Effector memory CD8-positive, alpha-beta T cell (primary cell): Measurements from ENCODE around the gene ITGA2B.
"Not testable (repeated sequence)": the region's sequence is repeated elsewhere in the genome, so short reads cannot be mapped to it uniquely, and the experiment has no call there.

Experiments
- ATAC-seq: fragments of 150-1000 bp; cut with Tn5 transposase; replicated peaks from 2 replicates; pipeline ENCODE4 v1.10.0; 2021; ENCODE audit warnings: mild to moderate bottlenecking, moderate library complexity
- DNase-seq, 3 experiments: peaks; one replicate each; pipeline ENCODE4 v3.0.0; 2021
- H3K27ac Mint-ChIP-seq, 2 donors: one replicate each; pipeline ENCODE4 v1.8.0; 2022; ENCODE audit warnings: mild to moderate bottlenecking in 2 of 2, mixed read lengths in 2 of 2, moderate library complexity in 2 of 2
- H3K27me3 Mint-ChIP-seq, 2 donors: one replicate each; pipeline ENCODE4 v1.8.0; 2022; ENCODE audit warnings: mixed read lengths in 2 of 2
- H3K36me3 Mint-ChIP-seq: one replicate; pipeline ENCODE4 v1.8.0; 2022; ENCODE audit warnings: mild to moderate bottlenecking, moderate library complexity, mixed read lengths; ENCODE audit not compliant: insufficient read depth
- H3K4me1 Mint-ChIP-seq, 2 donors: one replicate each; pipeline ENCODE4 v1.8.0; 2022; ENCODE audit warnings: low read depth in 2 of 2, mixed read lengths in 2 of 2
- H3K4me3 Mint-ChIP-seq, 2 donors: one replicate each; pipeline ENCODE4 v1.8.0; 2022; ENCODE audit warnings: mild to moderate bottlenecking in 2 of 2, mixed read lengths in 2 of 2, moderate library complexity in 2 of 2
- H3K9me3 Mint-ChIP-seq, 2 donors: one replicate each; pipeline ENCODE4 v1.8.0; 2022; ENCODE audit warnings: mixed read lengths in 2 of 2

ITGA2B gene

DNA sequence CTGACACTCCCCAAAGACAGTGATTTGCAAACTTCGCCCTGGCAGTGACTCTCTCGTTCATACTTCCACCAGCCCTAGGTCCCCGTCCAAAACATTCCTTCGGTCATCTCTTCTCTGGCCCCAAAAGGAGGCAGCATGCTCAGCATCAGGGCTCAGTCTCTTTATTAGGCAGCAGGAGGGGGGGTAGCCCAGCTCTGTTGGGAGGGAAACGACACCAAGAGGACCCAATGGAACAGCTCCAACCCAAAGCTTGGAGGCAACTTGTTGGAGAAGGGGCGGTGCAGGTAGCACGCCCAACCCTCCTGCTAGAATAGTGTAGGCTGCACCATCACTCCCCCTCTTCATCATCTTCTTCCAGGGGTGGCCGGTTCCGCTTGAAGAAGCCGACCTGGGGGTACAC lies 17.4 kb downstream of the ITGA2B start:
- H3K27me3 Mint-ChIP-seq, result peaks cover 20 to 90% of the 10 kb centered on the region in 2 donors
- no peak for ATAC-seq
- no peak overlapping the region for H3K4me3 Mint-ChIP-seq
- peaks cover 0 to 5% of the 10 kb centered on the region in 2 donors for H3K4me1 Mint-ChIP-seq
- peaks cover 3% of the 10 kb centered on the region for H3K36me3 Mint-ChIP-seq
- H3K27ac Mint-ChIP-seq, result no peak overlapping the region
- no peak for DNase-seq
- no peaks in the 10 kb centered on the region for H3K9me3 Mint-ChIP-seq

GRCh38 chr17:44369414-44370023 lies 19.9 kb downstream of the ITGA2B start:
- not testable (repeated sequence) for H3K4me1 Mint-ChIP-seq, H3K27ac Mint-ChIP-seq, DNase-seq, H3K36me3 Mint-ChIP-seq, H3K9me3 Mint-ChIP-seq, ATAC-seq
- H3K27me3 Mint-ChIP-seq, result peaks cover 43 to 86% of the 10 kb centered on the region in 2 donors
- peak overlapping the region in 1 of 2 donors; percentile 66 for H3K4me3 Mint-ChIP-seq

DNA sequence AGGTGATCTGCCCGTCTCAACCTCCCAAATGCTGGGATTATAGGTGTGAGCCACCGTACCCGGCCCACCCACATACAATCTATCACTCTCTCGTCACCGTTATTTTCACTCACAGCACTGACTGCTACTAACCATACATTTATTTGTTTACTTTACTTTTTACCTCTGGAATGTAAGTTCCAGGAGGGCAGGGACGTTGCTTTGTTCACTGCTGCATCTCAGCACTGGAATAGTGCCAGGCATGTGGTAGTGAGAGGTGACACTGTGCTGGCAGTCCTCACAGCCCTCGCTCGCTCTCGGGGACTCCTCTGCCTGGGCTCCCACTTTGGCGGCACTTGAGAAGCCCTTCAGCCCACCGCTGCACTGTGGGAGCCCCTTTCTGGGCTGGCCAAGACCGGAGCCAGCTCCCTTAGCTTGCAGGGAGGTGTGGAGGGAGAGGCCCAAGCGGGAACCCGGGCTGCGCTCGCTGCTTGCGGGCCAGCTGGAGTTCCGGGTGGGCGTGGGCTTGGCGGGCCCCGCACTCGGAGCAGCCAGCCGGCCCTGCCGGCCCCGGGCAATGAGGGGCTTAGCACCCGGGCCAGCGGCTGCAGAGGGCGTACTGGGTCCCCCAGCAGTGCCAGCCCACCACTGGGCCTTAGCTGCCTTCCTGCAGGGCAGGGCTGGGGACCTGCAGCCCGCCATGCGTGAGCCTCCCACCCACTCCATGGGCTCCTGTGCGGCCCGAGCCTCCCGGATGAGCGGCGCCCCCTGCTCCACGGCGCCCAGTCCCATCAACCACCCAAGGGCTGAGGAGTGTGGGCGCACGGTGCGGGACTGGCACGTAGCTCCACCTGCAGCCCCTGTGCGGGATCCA lies 20.8 kb downstream of the ITGA2B start:
- H3K4me3 Mint-ChIP-seq, H3K36me3 Mint-ChIP-seq, H3K4me1 Mint-ChIP-seq, H3K27ac Mint-ChIP-seq, DNase-seq, ATAC-seq, H3K9me3 Mint-ChIP-seq: not testable (repeated sequence)
- peaks cover 43 to 77% of the 10 kb centered on the region in 2 donors for H3K27me3 Mint-ChIP-seq

GRCh38 chr17:44367231-44367979 lies 22.0 kb downstream of the ITGA2B start:
- Mint-ChIP-seq H3K4me1 (peaks cover 0 to 6% of the 10 kb centered on the region in 2 donors), H3K4me3 (no peak overlapping the region), H3K36me3 (peaks cover 3% of the 10 kb centered on the region), H3K9me3 (no peaks in the 10 kb centered on the region), H3K27me3 (peaks cover 41 to 67% of the 10 kb centered on the region in 2 donors), H3K27ac (no peak overlapping the region)
- DNase-seq (no peak), ATAC-seq (no peak)

DNA sequence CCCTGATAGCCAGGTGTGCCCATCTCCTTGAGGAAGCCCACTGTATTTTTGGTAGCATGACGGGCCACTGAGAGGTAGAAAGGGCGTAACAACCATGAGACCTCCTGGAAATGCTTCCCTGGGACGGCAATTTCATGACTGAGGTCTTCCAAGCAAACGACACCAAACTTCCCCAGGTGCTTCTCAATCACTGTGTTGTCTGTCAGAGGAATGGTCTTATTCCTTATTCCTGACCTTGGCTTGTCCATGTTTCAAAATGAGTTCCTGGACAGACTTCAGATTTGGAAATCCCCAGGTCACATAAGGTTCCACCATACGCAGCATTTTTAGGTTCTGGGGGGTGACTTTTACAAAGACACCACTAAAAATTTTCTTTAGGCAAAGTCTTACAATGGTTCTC lies 24.4 kb downstream of the ITGA2B start:
- H3K36me3 Mint-ChIP-seq, H3K4me1 Mint-ChIP-seq: not testable (repeated sequence)

DNA sequence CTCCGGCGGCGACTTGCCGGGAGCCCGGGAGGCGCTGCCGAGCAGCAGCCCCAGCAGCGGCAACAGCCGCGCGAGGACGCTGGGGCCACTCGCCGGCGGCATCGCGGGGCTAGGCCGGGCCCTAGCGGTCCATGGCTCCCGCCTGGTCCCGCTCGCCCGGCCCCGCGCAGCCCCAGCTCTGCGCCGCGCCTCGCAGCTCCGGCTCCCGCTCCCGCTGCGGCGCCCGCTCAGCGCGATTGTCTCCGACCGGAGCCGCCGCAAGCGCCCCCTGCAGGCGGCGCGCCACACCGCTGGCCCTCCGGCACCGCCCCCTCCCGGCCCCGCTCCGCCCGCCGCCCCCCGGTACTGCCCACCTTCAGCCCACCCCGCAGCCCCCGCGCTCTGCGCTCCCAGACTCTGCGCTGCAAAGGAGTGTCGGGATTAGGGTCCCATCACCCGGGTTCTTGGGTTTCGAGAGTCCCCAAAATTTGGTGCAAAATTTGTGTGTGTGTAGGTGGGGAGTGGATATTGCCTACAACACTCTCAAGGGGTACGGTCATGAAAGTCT lies 25.8 kb downstream of the ITGA2B start, which contains the start of gene FAM171A2:
Gene FAM171A2, minus strand, starts transcription at position 241 of the 547 bp plus-strand sequence. Its CDS starts 139 bp downstream, at position 102.
- DNase-seq, result peak; percentile 58 to 71 (median 60)
- Mint-ChIP-seq H3K36me3 (no peaks in the 10 kb centered on the region), H3K4me1 (peaks cover 0 to 3% of the 10 kb centered on the region in 2 donors), H3K9me3 (no peaks in the 10 kb centered on the region), H3K4me3 (peak within 1 kb of the TSS; percentile 70 to 78), H3K27ac (peak within 1 kb of the TSS in 1 of 2 donors; percentile 49), H3K27me3 (peaks cover 37 to 51% of the 10 kb centered on the region in 2 donors)
- ATAC-seq, result peak; percentile 91

More for the DNA sequence above, 24.4 kb downstream of the ITGA2B start:
- not testable (repeated sequence) for ATAC-seq, H3K27ac Mint-ChIP-seq, DNase-seq, H3K9me3 Mint-ChIP-seq
- H3K27me3 Mint-ChIP-seq, result peaks cover 37 to 57% of the 10 kb centered on the region in 2 donors
- H3K4me3 Mint-ChIP-seq, result peak overlapping the region; percentile 70 to 78

- no peak for DNase-seq
- ATAC-seq, result peak; percentile 42
- no peaks in the 10 kb centered on the region for H3K36me3 Mint-ChIP-seq
- peak overlapping the region in 1 of 2 donors; percentile 49 for H3K27ac Mint-ChIP-seq
- peak overlapping the region; percentile 63 to 75 for H3K4me3 Mint-ChIP-seq
- H3K4me1 Mint-ChIP-seq, result peaks cover 0 to 3% of the 10 kb centered on the region in 2 donors
- no peaks in the 10 kb centered on the region for H3K9me3 Mint-ChIP-seq
- H3K27me3 Mint-ChIP-seq, result peaks cover 37 to 45% of the 10 kb centered on the region in 2 donors
Observed at GRCh38 chr17:44362949-44363612, 26.4 kb downstream of the ITGA2B start.

DNA sequence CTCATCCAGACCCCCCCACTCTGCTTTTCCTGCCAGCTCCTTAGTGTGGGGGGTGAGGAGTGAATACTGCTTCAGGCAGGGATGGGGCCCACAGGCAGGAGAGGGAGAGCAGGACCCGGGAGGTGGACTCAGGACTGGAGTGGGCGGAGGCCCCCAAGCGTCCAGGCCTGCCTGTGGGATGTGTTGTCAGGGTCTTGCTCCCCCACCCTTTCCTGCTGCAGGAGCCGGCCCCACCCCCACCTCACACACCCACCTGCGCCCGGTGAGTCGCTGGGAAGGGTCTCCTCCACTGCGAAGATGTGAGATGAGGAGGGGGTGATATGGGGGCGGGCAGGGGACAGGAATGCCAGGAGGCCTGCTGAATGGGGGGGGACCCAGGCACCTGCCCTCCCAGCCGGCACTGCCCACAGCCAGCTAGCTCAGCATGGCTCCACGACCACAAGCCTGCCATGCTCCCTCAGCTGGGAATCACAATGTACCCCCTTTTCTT lies 26.9 kb downstream of the ITGA2B start:
- H3K27me3 Mint-ChIP-seq, result peaks cover 32 to 40% of the 10 kb centered on the region in 2 donors
- no peaks in the 10 kb centered on the region for H3K36me3 Mint-ChIP-seq
- no peak overlapping the region for H3K27ac Mint-ChIP-seq
- no peaks in the 10 kb centered on the region for H3K9me3 Mint-ChIP-seq
- peaks cover 0 to 3% of the 10 kb centered on the region in 2 donors for H3K4me1 Mint-ChIP-seq
- H3K4me3 Mint-ChIP-seq, result peak overlapping the region; percentile 63 to 75
- DNase-seq, result no peak
- no peak for ATAC-seq

DNA sequence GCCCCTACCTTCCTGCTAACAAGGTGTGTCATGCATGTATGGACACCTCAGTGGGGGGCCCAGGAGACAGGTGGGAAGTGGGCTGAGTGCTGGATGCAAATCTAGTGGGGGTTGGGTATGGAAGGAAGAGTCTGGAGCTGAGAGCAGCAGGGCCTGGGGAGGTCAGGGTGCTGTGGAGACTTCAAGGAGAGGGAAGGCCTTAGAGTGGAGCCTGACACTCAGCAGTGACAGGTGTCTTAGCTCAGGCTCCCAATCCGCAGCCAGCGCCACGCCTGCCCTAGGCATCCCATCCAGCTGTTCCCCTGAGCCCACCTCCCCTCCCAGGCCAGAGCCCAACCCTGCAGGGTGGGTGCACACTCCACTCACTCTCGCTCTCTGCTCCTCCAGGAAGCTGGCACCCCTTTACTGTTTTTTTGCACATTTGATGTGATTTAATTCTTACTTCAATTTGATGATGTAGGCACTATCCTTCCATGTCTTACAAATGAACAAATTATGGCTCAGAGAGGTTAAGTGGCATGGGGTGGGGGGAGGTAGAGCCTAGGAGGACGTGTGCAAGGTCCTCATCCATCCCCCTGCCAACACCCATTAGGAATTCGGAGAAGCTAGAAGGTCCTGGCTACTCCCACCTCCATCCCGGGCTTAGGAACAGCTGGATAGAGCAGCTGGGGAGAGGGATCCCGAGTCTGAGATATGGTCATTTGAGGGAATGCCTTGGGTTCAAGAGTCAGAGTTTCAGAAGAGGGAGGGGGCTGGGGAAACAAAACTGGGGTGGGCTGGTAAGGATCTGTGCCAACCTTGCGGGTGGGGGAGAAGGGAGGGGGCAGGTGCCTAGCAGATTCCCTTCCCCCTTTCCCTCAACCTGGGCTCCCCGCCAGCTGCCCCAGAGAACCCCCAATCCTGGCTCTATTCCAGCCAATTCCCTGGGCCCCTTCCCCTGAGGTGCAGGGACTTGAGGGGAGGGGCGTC lies 27.9 kb downstream of the ITGA2B start:
- Mint-ChIP-seq H3K9me3 (no peaks in the 10 kb centered on the region), H3K36me3 (peaks cover 4% of the 10 kb centered on the region), H3K4me3 (no peak overlapping the region), H3K27ac (no peak overlapping the region), H3K27me3 (peaks cover 23 to 33% of the 10 kb centered on the region in 2 donors), H3K4me1 (peaks cover 0 to 3% of the 10 kb centered on the region in 2 donors)
- DNase-seq (no peak), ATAC-seq (no peak)

DNA sequence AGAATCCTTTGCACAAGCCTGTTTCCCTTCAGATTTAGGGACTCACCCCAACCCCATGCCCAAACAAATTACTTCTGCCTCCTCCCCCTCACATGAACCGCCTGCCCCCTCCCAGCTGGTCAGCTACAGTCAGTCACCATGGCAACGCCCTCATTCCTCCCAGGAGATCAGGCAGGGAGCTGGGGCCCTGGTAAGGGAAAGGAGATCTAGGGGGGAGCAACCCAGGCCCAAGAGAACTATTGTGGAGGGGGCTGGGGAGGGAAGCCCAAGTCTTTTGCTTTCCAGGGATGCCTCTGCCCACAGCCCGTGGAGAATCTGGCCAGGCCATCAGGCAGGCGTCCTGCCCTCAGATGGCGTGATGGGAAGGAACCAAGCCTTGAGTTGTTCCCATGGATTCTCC lies 28.6 kb downstream of the ITGA2B start:
- Mint-ChIP-seq H3K9me3 (no peaks in the 10 kb centered on the region), H3K27ac (no peak overlapping the region), H3K4me1 (peaks cover 0 to 3% of the 10 kb centered on the region in 2 donors), H3K4me3 (no peak overlapping the region), H3K36me3 (peaks cover 4% of the 10 kb centered on the region), H3K27me3 (peaks cover 15 to 26% of the 10 kb centered on the region in 2 donors)
- ATAC-seq, result no peak
- DNase-seq, result no peak

GRCh38 chr17:44360144-44360533 lies 29.3 kb downstream of the ITGA2B start:
- H3K27me3 Mint-ChIP-seq, result peaks cover 9 to 20% of the 10 kb centered on the region in 2 donors
- peaks cover 4% of the 10 kb centered on the region for H3K36me3 Mint-ChIP-seq
- peaks cover 0 to 3% of the 10 kb centered on the region in 2 donors for H3K4me1 Mint-ChIP-seq
- no peak overlapping the region for H3K27ac Mint-ChIP-seq
- ATAC-seq (no peak), DNase-seq (no peak)
- no peak overlapping the region for H3K4me3 Mint-ChIP-seq
- H3K9me3 Mint-ChIP-seq, result no peaks in the 10 kb centered on the region
